GM19324 (cell line): ENCODE results near the gene SMAD4.

Source experiments
- ATAC-seq: cut with Tn5 transposase; IDR thresholded peaks from one replicate; pipeline ENCODE4 v1.9.1; 2021; ENCODE audit warnings: mild to moderate bottlenecking, moderate library complexity; ENCODE audit not compliant: unreplicated experiment, low FRiP score

Gene SMAD4

DNA sequence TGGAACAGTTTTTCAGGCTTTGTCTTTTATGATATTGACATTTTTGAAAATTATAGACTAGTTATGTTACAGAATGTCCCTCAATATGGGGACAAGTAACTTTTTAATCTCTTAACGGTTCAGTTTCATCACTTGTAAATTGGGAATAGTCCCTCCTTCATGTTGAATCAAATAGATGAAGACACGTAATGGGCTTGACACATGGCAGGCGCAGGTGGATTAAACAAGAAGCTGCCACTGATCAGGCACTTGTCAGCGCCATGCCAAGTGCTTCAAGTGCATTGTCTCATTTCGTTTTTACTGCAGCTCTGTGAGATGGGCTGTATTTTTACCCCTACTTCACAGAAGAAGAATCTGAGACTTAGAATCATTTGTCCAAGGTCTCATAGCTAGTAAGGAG lies 9.5 kb upstream of the SMAD4 start:
- no peak for ATAC-seq

DNA sequence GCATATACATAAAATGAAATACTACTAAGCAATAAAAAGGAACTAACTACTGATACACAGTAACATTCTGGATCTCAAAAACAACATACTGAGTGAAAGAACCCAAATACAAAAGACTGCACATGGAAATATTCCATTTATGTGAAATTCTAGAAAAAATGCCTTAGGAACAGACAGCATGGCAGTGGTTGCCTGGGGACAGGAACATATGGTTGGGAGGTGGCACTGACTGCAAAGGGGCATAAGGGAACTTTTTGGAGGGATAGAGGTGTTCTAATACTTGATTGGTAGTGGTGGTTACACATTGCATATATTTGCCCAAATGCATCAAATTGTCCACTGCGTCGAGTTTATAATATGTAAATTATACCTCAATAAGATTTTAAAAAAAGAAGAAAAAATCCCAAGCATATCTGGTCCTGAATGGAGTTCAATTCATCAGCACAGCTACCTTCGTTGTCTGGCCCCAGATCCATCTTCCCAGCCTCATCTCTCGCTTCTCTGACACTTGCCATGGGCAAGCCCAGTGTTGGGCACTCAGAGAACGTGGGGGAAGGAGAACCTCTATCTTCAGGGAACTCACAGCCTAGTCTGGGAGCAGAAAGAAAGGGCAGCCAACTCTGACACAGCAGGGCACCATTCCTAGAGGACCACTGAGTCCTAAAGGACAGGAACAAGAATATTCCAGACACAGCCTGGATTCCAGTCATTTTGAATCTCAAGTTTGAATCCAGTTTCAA lies 8.6 kb upstream of the SMAD4 start:
- no peak for ATAC-seq

DNA sequence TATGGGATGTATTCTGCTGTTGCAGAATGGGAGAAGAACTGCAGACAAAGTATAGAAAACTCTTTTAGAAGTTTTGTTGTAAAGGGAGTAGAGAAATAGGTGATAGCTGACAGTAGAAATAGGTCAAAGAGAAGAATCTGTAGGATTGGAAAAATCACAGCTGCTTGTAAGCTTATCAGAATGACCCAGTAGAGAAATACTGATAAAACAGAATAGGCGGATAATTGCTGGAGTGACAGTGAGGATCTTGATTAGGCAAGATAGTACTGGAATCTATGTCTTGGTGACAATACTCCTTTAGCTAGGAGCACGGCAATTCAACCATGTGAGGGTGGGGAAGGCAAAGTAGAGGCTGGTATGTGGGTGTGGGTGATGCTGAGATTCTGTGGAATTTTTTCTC lies 4.5 kb upstream of the SMAD4 start:
- ATAC-seq: no peak

DNA sequence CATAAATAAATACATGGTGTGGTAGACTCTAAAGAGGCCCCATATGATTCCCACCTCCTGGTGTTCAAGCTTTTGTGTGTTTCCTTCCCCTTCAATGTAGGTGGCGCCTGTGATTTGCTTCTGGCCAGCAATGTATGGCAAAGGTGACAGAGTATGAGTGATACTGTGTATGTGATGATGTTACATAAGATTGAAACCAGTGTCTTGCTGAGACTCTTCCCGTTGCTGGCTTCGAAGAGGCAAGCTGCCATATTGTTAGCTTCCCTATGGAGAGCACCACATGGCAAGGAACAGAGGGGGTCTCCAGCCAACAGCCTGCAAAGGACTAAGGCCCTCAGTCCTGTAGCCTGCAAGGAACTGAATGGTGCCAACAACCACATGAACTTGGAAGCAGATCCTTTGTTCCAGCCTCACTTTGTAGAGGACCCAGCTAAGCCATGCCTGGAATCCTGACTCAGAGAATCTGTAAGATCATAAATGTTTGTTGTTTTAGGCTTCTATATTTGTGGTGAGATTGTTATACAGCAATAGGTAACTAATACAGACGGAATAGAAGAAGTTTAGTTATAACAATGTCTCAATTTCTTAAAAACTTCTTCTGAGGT lies 1.7 kb upstream of the SMAD4 start:
- ATAC-seq: no peak

DNA sequence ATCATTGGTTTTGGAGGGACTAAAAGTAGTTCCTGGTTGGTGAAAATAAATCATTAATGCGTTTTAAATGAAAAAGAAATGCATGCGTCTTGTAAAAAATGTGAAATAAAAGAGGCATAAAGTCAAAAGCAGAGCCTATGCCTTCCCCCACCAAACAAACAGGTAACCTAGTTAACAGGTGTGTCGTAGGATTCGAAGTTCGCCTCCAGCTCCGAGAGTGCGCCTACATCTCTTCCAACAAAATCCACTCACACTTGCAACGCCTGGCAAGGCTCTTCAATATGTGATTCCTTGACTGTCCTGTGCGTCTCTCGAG lies 677 bp upstream of the SMAD4 start:
- ATAC-seq: peak; percentile 12

DNA sequence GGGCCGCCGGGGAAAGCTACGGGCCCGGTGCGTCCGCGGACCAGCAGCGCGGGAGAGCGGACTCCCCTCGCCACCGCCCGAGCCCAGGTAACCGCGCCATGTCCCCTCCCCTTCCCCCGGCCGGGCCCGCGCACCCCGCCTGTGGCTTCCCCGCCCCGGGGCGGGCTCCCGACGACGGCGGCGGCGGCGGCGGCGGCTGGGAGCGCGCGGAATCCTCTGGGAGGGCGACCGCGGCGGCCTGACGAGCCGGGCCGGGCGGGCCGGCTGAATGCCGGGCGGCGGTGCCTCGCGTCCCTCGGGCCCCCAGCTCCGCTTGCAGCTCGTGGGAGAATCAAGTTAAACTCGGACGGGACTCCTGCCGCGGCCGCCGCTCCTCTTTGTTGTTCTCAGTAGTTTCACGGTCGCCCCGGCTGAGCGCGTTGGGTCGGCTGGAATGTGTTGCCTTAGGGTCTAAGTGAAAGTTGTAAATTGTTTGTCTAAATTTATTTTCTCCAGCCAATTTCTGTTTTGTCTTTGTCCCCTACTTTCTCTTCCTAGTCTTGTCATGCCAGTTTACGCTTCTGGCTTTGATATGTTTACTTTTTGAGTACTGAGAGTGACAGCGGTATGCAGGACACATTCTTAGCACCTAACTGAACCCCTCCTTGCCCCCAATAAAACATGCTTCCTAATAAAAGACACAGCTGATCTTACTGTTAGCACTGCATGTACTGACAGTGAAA lies 685 bp downstream of the SMAD4 start:
- peak; percentile 64 for ATAC-seq

DNA sequence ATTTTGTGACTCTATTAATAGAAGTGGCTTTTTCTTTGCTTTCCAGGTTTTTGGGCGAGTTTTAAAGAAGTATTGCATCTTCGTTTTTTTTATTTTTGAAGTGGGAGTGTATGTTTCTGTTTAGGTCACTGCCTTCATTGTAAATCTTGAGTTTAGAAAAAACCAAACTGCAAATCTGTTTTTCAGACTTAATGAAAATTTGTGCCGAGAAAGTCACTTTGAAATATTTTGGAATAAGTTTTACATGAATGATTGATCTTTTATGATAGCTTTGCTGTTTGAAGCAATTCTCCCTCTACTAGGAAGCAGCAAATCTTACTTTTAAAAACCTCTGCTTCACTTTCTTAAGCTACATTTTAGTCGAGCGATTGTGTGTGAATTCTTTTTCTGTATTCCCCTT lies 2.2 kb downstream of the SMAD4 start:
- no peak for ATAC-seq

DNA sequence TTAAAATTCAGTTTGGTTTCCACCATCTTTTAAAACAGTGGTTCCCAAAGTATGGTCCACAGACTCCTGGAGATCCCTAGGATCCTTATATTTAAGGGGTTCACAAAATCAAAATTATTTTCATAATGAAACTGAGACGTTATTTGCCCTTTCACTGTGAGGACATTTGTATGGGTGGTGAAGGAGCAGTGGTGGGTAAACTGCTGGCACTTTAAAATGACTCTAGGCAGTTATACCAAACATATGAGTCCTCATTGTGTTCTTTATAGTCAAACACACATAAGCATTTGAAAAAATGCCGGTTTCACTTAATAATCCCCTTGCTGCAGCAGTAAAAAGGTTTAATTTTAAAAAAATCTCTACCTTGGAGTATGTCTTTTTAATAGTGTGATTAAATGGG lies 7.2 kb downstream of the SMAD4 start:
- ATAC-seq: no peak

DNA sequence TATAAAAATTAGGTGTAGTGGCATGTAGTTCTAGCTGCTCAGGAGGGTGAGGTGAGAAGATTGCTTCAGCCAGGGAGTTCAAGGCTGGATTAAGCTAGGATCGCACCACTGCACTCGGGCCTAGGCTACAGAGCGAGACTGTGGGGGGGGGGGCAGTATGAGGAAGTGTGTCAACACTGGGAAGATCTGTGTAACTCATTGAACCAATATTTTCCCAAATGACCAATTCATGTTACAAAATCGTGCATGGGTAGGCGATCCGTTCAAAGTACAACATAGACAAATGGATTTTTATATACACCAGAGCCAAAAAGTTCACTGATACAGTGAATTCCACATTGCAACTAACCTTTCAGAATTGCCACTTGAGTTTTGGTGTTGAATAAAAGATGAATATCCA lies 8.1 kb downstream of the SMAD4 start:
- no peak for ATAC-seq

DNA sequence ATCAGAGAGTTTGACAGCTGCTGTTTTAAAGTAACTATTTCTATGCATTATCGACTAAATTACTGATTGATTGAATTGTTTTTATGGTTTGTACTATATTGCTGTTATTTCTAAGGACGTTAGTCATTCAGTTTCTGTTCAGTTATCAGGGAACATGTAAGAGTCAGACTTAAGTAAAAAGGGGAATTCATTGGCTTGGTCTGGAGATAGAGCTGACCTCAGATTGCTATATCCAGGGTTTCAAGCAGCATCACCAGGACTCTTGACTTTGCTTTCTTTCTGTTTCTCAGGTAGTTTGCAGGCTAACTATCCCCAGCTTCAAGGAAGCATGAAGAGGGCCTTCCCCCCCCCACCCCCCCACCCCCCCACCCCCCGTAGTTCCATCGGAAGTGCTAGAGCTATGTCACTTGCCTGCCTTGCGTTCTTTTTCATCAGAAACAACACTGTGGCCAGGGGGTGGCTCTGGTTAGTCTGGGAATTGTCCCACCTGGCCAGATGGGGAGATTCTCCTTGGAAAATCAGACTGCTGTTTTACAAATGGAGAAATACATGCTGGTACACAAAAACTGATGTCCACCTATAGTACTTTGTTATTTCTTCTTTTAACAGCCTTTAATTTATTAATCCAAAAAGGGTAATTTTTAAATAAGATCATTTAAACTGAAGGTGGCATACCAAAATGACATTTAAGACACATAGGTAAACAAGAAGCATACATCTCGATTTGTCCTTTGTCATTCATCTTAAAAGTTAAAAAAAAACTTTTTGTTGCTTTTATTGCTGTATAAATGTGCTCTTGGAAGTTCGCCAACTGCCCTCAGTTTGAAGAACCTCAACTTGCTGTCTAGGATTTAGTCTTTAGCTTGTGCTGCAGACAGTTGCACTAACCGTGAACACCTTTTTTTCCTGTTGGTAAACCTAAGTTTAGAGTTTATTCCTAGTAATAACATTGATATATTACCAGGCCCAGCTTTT lies 9.4 kb downstream of the SMAD4 start:
- ATAC-seq: no peak

DNA sequence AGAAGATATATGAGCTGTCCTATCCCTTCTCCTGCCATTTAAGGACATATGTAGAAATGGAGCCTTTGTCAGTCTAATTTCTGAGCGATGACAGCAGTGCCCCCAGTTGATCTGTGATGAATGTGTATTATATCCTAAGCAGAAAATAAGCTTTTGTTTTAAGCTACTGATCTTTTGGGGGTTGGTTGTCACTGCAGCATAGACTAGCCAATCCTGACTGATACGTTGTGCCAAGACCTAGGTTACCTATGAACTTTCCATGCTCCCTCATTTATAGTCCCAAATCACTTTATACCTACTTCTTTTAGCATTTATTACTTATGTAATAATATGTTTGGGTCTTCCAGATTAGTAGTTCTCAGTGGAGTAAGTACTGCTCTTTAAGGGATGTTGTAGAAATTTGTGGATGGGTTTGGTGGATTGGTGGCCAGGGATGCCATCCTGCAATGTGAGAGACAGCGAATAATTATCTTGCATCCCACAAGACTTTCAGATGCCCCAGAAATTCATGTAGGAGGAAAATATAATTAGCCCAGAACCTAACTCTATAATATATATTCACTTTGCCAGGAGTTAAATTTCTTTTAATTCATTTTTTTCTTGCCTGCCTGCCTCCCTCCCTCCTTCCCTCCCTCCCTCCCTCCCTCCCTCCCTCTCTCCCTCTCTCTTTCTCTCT lies 11.8 kb downstream of the SMAD4 start:
- no peak for ATAC-seq

DNA sequence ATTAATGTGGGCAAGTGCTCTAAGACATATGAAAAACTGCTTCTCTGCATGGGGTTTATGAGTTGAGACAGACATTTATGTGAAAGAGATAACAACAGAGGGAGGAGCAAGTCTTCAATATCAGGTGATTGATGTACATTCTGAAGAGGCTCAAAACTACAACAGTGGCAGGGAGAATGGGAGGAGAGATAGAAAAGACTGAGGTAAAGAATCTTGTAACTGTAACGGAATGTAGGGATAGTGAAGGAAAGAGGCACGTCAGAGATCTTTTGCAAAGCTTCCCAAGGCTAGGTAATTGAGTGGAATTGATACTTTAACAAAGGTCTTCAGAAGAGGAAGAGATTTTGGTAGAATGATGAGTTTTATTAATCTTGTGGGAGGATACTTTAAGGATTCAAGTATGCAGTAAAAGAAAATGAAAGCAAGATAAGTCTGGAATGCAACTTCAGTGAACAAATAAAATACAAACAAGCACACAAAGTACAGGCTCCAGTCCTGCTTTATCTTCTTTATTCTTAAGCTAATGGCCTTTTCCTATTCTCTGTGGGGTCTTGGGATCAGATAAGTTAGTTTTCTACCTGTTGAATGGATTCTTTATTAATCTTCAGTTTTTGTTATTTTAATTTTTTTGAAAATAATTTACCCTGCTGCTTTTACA lies 15.0 kb downstream of the SMAD4 start:
- ATAC-seq: no peak

DNA sequence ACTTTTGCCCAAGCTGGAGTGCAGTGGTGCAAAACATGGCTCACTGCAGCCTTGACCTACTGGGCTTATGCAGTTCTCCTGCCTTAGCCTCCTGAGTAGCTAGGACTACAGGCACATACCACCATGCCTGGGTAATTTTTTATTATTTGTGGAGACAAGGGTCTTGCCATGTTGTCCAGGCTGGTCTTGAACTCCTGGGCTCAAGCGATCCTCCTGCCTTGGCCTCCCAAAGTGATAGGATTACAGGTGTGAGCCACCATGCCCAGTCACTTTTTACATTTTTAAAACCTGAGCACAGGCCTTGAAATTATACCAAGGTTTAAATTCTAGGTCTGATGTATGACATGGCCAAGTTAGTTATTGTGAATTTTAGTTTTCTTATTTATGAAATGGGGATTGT lies 18.2 kb downstream of the SMAD4 start:
- ATAC-seq: no peak

DNA sequence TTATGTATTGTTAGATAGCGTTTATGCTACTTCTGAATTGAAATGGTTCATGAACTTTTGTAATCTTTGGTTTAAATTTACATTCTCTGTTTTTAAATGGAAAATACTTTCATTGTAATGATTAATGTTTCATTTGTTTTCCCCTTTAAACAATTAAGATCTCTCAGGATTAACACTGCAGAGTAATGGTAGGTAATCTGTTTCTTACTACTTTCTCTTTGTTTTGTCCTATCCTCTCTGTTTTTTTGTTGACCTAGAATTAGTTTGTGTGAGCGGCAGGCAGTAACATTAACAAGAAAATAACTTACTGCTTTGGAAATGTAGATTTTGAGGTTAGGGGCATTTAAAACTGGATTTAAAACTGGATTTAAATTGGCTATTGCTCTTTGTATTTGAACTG lies 19.1 kb downstream of the SMAD4 start:
- ATAC-seq: no peak

DNA sequence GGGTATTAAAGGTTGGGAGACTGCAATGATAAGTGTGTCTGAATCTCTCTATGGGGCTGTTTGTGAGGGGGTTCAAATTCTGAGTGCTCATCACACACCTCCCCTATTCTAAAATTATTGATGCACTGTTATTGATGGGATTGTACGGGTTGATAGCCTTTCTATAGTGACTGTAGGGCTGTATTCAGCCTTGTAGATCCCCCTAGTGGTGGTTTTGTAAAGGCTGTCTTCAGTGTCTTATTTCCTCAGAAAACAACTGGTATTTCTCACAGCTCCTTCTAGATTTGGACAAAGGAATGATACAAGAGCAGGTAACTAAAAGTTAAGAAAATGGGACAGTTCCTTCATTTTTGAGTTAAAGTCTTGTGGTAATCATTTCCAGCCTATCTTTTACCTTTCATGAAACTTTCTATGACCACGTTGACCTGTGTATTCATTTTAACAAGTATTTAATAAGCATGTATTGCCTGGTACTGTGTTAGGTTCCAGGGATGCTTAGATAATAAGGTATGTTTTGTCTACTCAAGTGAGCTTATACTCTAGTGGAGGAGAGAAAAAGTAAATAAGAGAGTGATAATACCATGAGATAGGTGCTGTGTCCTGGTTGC lies 21.2 kb downstream of the SMAD4 start:
- no peak for ATAC-seq

DNA sequence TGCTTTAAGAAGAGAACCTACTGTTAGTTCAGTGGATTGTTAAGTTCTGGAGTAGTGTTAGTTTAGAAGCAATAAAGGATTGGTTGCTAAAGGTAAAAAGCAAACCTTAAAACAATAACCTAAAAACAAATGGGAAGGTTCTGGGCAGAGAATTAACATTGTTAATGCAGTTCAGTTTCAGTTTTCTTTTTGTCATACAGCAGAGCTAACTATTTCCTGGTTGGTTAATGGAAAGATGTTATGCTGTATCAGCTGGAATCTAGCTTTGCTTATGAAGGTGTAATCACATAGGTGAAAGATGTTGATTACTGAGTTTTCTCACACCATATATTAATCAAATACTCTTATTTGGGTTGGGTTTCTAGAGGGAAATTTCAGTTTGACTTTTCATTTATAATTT lies 23.8 kb downstream of the SMAD4 start:
- no peak for ATAC-seq

DNA sequence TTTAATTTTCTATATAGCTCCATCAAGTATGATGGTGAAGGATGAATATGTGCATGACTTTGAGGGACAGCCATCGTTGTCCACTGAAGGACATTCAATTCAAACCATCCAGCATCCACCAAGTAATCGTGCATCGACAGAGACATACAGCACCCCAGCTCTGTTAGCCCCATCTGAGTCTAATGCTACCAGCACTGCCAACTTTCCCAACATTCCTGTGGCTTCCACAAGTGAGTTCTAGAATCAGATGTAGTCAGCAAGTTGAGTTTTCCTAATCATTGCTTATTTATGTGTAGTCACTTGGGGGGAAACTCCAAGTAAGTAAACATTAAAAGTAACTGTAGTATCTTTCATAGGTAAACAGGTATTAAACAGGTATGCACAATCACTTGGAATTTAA lies 24.8 kb downstream of the SMAD4 start:
- no peak for ATAC-seq

DNA sequence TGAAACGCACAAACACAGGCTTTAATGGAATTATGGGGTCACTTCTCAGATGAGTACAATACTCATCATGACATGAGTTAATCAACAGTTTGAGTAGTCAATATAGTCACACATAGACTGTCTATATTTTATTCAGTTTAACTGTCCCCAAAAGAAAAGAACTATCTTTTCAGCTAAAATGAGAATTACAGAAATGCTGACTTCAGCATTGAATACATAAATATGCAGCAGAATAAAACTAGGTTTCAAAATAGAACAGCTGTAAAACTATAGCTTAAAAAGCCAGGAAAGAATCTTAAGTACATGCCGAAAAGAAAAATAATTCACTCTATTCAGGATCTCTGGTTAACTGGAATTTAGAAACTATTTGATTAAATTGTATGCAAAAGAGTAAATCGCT lies 30.0 kb downstream of the SMAD4 start:
- no peak for ATAC-seq

DNA sequence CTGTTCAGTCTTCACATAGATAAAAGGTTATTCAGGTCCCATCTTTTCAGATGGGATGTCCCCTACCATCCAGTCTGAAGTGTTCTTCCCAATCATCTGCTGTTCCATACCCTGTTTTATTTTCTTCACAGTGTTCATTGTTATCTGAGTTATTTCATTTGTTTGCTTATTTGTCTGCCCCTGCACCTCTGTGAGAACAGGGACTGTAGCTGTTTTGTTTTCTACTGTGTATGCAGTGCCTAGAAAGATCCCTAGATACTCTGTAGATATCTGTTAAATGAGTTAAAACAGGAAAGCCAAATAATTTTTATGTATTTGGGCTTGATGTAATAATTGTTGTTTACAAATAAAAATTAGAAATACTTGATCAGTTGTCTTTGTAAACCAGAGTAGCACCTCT lies 34.2 kb downstream of the SMAD4 start:
- ATAC-seq: no peak
